HPDE6-E6E7 (cell line): Measurements from ENCODE around the gene ADARB1.

ENCODE experiments used
- DNase-seq: peaks from one replicate; pipeline ENCODE4 v3.0.0; 2011; ENCODE audit warnings: missing footprints; ENCODE audit errors: extremely low spot score

The ADARB1 gene

DNA sequence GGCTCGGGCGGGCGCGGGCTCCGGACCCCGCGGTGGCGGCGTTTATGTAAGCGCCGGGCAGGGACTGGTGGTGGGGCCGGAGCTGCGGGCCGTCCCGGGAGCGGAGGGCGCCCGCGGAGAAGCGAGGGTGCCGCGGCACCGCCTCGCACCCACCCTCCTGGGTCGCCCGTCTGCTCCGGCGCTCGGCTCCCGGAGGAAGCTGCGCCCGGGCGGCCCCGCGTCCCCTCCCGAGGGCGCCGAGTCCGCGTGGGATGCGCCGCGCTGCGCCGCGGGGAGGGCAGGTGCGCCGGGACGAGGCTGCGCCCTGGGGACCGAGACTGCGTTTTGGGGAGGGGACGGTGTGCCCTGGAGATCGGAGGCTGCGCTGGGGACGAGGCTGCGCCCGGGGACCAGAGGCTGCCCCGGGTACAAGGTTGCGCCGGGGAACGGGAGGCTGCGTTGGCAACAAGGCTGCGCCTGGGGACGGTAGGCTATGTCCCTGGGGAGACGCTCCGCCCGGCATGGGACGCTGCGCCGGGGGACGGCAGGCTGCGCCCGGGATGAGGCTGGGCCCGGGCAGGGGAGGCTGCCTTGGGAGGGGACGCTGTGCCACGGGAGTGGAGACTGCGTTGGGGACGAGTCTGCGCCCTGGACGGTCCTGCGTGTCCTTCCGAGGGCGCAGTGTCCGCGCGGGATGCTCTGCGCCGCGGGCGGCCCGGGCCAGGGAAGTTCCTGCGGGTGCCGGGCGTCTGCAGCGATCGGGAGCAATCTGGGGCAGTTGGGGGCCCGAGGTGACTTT is 627 bp downstream of the ADARB1 start:
- DNase-seq: peak; percentile 12

DNA sequence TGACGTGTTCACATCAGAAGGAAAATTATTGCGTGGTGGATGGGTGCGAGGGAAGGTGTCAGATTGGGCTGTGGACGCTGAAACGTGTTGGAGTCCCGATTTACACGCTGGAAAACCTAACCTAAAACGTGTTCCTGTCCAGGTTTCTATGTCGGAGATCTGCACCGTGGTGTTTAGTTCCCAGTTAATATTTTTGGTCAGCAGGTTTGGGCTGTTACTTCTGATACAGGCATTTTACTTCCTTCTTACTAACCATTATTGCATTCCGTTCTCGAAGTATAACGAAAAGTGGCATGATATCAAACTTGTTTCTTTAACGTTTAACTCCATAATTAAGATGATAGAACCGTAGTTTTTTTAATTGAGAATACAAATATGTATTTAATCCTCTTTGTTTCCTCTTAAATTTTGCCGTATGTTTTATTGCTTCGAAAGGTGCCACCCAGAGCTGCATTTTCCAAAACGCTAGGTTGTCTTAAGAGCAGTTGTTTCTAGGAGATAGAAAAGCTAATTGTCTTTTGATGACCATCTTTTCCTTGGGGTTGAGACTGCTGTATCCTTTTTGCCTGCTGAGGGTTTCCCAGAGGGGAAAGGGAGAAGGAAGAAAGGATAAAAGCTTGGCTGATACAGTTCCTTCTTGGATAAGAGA is 1.3 kb downstream of the ADARB1 start:
- DNase-seq: no peak

DNA sequence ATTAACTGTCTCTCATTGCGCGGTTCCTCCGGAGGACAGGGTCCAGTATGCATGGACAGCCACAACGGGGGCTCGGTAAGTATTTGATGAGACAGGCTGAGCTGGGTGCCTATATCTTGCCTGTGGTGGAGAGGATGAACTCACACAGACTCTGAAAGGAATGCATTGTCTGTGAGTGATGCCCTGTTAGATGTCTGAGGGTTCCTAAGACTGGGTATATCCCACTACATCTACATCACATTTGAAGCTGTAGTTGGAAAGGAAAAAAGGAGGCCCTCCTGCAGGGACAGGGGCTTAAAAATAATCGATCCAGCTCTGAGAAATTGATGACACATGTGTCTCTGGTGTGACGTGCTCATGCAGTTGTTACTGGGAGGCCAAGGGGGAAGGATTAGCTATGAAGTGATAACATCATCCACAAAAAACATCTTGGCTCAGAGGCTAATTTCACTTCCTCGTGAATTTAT is 1.9 kb downstream of the ADARB1 start:
- DNase-seq: no peak

DNA sequence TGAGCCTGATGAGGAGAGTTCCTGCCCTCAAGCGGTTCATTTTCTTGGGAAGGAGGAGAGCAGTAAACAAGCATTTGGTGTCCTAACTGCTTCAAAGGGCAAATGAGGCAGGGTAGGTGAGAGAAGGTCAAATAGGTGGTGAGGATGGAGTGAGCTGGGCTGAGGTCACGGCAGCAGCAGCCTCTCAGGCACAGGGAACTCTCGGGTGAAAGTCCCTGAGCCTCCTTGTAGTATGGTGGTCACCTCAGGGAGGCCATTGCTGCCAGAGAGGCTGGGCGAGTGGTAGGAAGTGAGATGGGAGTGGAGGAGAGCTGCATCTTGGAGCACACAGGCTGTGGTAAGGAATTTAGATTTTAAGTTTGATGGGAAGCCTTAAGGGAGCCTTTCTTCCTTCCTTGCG is 4.0 kb downstream of the ADARB1 start:
- no peak for DNase-seq

DNA sequence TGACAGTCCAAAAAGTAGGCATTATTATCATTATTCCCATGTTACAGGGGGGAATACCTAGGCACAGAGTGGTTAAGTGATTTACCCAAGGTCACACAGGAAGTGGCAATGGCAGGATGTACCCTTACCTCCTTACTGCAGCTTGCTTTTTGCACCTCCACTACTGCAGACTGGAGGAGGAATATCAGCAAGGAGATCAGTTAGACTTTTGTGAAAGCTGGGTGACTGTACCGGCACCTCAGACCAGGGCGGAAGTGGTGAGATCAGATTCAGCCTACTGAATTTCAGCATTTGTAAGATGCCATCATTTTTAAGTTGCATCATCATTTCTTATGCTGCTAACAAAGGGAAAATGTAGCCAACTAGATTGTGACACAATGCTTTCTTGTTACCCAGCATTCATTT is 4.5 kb downstream of the ADARB1 start:
- no peak for DNase-seq

DNA sequence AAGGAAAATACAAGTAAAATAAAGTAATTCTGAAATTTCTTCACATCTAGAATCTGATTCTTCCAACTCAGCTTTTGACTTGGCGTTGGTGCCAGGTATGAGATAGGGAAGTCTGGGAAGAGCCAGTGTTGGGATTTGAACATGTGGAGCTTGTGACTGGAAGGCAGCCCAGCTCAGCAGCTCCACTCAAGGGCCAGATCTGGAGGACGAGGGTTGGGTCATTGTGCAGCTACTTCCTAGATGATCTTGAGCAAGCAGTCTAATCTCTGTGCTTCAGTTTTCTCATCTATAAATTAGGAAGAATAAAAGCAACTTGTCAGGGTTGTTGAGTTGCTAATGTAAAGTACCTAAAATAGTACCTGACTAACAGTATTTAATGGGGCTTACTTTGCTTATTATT is 5.0 kb downstream of the ADARB1 start:
- DNase-seq: no peak

DNA sequence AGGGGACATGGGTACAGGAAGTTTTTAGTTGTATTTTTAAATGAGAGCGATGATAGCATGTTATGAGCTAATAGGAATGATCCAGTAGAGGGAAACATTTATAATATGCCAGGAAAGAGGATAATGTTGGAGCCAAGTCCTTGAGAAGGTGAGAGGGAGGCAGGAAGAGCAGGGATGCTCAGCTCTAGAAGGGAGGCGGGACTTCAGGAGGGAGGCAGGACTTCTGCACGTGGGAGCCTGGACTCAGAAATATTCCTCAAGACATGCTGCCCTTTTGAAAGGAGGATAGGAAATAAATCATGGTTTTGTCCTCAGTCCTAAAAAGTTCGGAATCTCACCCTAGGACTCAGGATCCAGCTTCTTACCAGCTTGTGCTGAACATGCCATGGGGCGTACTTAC is 5.9 kb downstream of the ADARB1 start:
- no peak for DNase-seq

DNA sequence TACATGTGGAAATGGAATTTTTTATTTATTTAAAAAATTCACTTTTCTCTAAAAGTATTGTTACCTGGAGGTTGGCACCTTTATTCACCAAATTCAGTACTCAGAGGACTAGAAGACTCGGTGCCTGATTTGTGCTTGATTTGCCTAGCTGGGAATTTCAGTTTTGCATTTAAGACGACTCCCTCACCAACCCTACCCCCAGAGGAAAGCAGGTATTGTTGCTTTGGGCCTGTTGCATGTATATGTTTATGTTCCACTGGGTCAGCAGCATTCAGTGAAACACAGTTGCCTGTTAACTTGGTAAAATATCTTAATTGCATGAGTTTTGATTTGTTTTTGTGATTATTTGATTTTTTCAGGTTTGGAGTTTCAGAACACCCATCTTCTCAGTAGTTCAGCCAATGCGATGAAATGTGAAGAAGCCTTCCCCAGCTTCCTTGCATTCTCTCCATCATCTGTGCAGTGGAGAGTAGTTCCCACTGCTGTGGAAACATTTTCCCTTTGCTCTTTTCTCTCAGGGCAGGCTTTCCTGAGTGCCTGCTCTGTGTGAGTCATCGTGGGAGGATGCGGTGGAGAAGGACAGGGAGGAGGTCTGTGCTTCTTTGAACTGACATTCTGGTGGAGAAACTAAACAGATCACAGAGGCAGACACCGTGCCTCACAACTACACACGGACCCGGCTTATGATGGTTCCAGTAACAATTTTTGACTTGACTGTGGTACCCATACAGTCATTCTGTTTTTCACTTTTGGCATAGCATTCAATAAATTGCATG is 6.4 kb downstream of the ADARB1 start:
- no peak for DNase-seq

DNA sequence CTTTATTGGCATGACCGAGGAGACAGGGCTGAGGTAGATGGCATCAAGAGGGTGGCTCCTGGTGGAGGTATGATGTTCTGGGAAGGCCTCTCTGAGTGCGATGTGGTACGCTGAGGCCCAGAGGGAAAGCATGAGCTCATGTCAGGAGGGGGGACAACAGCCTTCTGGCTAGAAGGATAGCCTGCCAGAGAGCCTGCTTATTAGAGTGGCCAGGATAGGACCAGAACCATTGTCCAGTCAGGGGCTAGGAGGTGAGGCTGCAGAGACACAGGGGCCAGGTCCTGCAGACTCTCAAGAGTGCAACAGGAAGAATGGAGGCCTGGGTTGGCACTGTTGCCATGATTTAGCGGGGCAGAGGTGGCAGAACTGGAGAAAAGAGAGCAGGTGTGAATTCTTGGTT is 7.3 kb downstream of the ADARB1 start:
- no peak for DNase-seq

DNA sequence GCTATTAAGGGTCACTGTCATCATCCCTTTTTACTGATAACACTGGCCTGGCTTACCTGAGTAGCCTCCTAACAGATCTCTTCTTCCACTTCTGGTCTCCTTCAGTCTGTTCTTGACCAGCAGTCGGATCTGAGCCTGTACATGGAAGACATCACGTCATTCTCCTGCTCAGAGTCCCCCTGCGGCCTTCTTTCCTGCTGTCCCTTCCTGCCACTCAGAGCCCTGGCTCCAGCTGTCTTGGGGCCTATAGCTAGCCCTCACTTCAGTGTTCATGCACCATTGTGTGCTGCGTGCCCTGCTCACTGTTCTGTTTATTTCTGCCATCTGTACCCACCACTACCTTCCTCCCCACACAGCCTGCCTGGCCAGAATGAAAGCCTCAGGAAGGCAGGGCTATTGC is 8.4 kb downstream of the ADARB1 start:
- DNase-seq: no peak

DNA sequence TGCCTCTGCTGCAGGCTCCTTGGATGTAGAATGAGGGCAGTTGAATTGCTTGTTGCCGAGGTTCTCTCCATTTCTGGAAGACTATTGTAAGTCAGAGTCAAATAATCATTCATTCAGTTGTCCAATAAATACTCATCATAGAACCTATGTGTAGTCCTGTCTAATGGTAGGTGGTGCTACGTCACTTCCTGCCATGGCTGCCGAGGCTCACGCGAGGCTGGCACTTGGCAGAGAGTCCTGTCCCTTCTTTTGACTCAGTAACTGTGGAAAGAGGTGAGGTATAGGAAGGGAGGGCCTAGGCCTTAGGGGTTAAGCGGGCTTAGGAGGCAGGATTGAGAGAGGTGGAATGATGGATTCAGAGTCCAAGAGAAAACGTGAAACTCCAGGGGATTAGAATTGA is 9.7 kb downstream of the ADARB1 start:
- DNase-seq: no peak

DNA sequence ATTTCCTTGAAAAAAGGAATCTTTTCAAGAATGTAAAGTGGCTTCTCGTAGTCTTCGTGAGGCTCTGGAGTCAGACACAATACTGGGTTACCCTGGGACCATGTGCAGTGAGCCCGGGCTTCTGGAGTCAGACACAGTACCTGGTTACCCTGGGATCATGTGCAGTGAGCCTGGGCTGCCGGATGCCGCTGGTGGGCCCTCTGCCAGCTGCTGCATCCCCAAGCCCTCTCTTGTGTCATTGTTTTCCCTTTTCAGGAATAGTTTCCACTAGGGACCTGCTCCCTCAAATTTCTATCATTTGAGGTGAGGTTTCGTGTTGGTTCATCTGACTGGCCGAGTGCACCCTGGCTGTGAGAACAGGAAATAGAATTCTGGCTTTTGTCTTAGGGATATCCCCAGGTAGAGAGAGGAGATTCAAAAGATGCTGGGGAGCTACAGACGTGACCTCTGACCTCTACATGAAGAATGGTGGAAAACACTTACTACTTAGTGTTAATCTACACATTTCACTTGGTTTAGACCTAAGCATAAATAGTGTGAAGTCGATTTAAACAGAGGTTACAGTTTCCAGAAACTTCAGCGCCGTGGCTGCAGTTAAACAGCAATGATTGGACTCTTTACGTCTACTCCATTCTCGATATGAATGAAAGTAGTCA is 10.6 kb downstream of the ADARB1 start:
- DNase-seq: no peak

DNA sequence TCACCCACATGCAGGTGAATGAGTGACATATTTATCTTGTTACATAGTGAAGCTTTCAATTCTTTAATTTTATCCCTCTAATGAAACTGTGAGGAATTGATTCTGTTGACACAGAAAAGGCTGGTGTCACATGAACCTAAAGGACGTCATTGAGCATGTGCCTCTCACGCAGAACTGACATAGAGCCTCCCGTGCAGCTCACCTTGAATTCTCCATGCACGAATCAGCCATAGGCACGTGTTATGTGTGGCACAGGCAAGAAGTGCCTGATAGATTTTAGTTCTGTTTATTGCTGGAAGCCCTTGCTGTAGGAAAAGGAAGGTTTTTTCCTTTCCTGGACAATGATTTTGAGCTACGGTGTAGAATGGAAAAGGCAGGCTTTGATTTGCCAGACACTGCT is 11.3 kb downstream of the ADARB1 start:
- DNase-seq: peak; percentile 63

DNA sequence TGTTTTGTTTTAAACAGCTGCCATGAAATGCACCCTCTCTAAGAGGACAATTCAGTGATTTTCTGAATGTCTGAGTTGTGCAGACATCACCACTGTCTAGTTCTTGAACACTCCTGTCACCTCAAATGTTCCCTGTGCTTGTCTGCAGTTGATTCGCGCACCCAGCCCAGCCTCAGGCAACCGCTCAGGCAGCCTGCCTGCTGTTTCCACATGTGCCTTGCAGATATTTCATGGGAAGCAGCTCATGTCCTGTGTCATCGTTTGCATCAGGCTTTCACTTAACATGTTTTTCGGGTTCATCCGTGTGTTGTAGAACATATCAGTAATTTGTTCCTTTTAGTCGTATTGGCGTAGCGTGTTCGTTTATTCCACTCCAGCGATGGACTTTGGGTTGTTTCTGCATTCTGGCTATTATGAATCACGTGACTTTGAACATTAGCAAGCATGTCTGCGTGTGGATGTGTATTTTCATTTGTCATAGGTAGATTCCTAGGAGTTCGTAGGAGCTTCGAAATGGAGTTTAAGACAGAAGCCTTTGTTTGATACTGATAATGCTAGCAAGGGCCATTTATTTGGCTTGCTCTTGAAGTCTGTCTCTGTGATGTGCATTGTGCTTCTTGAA is 12.1 kb downstream of the ADARB1 start:
- no peak for DNase-seq

DNA sequence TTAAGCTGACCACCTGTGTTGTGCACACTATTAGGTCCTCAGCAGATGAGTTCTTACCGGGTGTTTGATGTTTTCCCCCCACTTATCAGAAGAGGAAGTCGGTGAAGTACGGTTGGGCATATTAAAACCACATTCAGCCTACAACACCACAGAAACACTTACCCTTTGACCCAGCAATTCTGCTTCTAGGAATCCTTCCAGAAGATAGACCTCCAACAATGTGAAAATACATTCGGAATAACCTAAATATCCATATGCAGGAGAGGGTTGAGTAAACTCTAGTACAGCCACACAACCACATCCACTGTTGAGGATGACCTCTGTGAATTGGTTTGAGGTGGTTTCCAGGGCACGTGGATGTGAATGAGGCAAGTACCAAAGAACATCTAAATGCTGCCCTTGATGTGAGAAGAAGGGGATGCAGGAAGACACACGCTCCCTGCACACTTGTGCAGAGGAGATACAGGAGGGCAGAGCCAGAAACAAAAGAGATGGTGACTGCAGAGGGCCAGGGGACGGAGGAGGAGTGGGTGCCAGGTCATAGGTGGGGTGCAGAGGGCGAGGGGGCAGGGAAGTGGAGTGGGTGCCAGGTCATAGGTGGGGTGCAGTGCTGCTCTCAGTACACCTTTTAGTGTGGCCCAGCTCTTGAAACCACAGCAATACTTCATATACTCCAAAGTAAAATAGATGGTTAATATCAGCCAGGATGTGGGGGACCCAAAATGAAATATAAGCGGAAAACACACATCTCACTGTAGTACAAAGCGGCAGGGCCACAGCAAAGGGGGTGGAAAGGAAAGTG is 12.8 kb downstream of the ADARB1 start:
- no peak for DNase-seq

DNA sequence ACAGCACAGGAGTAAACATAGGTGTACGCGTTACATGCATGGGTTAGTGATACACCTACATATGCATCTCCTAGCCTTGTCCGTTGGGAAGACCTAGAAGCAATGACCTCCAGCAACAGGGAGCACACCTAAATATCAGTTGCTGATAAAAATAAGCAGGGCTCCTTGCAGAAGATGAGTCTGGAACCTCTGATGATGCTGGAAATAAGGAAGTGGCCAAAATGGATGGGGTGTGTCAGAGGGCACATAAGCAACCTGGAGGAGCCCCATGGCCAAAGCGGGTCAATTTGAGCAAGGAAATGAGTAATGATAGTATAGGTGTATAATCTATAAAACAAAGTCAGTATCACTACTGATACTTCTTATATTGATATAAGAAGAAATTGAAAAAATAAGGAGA is 13.7 kb downstream of the ADARB1 start:
- DNase-seq: no peak

DNA sequence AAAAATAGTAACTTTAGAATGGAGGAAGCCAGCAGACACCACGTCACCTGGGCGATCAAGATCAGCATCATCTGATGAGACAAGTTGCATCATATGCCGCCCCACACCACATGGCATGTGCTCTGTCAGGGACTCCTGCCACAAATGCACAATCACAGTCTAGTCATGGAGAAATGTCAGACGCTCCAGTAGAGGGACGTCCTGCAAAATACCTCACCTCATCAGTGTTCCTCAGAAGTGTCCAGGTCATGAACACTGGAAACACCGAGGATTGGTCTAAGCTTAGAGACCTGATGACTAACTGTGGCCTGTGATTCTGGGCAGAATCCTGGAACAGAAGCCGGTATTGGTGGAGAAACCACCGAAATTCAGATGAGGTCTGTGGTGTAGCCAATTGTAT is 14.3 kb downstream of the ADARB1 start:
- DNase-seq: no peak

DNA sequence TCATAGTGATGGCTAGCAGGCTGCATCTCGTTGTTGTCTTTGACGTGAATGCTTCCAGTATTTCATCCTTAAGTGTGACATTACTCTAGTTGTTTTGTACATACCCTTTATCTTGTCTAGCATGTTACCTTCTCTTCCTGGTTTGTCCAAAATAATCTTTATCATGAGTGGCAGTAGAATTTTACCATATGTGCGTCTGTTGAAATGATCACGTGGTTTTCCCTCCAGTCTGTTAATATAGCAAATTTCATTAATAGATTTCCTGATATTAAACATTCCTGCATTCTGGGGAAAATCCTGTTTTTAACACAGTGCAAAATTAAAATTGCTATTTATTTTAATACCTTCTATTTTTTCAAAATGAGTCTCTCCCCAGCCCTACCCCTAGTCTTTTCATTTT is 15.6 kb downstream of the ADARB1 start:
- no peak for DNase-seq

DNA sequence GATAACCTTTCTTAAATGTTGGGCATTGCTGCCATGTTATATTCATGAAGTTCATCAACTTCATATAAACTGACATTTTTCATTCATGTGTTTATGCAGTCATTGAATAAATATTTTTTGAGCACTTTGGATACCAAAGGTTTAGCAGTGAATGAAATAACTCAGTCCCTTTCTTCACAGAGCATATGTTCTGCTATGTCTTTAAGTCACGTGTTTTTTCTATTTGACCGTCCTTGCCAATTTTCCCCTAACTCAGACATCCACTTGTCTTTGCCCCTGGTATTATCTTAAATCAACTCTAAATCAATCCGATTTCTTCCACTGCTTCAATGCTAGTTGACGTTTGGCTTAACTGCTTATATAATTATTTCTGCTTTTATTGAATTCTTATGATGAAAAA is 16.6 kb downstream of the ADARB1 start:
- DNase-seq: no peak

DNA sequence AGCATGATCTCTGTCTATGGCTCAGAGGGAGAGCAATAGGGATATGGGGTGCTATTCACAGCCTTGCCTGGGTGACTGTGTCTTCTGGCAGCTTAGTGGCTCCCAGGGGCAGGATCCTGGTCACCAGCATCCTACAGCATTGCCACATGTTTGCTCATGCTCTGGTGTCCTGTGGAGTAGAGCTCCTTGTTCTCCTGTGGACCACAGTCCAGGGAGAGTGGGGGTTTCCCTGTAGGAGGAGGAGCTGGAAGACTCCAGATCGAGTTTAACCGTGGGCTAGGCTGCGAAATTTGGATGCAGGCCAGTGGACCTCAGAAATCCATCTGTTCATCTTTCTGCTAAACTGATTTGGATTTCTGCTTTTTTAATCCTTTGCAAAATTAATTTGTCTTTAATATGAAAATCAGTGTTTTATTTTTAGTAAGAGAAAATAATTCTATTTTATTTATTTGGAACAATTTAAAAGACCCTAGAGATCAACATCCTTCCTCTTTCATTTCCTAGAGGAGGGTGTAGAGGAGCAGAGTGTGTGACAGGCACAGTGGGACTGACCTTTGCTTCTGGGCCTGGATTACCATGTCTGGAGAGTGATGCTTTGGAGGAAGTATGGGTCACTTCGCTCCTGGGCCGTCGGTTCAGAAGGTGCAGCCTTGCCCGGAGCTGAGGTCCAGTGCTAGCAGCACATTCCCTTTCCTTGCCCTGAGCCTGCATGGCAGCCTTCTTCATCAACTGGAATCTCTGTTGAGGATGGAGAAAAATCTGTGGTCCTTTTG is 17.4 kb downstream of the ADARB1 start:
- DNase-seq: no peak
